HepG2 (cell line): ENCODE data around the gene RBM47. TPM values are rescaled to one million over a fixed set of nuclear protein-coding genes. Genes with fewer than 3 reads are reported as not detected.

Experiments
- AGO1 ChIP-seq: fragments of 200-400 bp; formaldehyde crosslinking; IDR thresholded peaks from 2 replicates; pipeline ENCODE4 v1.6.1; 2017; ENCODE audit warnings: mild to moderate bottlenecking, low read depth, low read length, moderate library complexity; ENCODE audit not compliant: poor library complexity, severe bottlenecking
- BRD4 ChIP-seq: sonication (generic); formaldehyde crosslinking; IDR thresholded peaks from 2 replicates; pipeline ENCODE4 v1.4.0; 2020; ENCODE audit warnings: missing genetic modification reagents
- FOXC1 ChIP-seq: sonication (generic); formaldehyde crosslinking; IDR thresholded peaks from 2 replicates; pipeline ENCODE4 v1.8.0; 2022; ENCODE audit warnings: mild to moderate bottlenecking, missing genetic modification reagents, borderline replicate concordance
- JUNB ChIP-seq: sonication (generic); formaldehyde crosslinking; IDR thresholded peaks from 2 replicates; pipeline ENCODE4 v1.8.0; 2022; ENCODE audit warnings: missing genetic modification reagents, mild to moderate bottlenecking, borderline replicate concordance
- SMYD3 ChIP-seq: sonication (generic); formaldehyde crosslinking; IDR thresholded peaks from 2 replicates; pipeline ENCODE4 v1.8.1; 2023; ENCODE audit warnings: mild to moderate bottlenecking, missing genetic modification reagents
- TGIF2 ChIP-seq: IDR thresholded peaks from 2 replicates; pipeline ENCODE4 v1.6.1; 2016; ENCODE audit warnings: control low read depth, missing compliant biosample characterization
- ZKSCAN8 ChIP-seq: IDR thresholded peaks from 2 replicates; pipeline ENCODE4 v1.6.1; 2016; ENCODE audit warnings: borderline replicate concordance, missing genetic modification reagents, missing compliant biosample characterization
- polyA plus RNA-seq, 8 experiments: library from polyadenylated mRNA; depleted of rRNA in 3 of 8; stranded (reverse) in 7 of 8; unstranded in 1 of 8; fragments of >200 nt; fragmentation: Illumina TruSeq in 4 of 8; extraction: Trizol in 4 of 8; gene quantifications; 2 replicates each; pipeline versions ENCODE4 v1.2.1 to v1.2.3, GENCODE V29; 2011 to 2016; ENCODE audit warnings: low read depth in 4 of 8, missing spikeins in 1 of 8, mixed read lengths in 1 of 8; ENCODE audit not compliant: insufficient read depth in 1 of 8
- total RNA-seq, 5 experiments: library from RNA; depleted of rRNA; stranded (reverse); fragments of >200 nt; fragmentation: Illumina TruSeq; extraction: Trizol; gene quantifications; 2 replicates each; pipeline ENCODE4 v1.2.3, GENCODE V29; 2016; ENCODE audit warnings: low read depth in 1 of 5
- TF ChIP-seq, protein P1 (sequence below), 2 experiments: fragments of 450-650 bp in 1 of 2; sonication (generic) in 1 of 2; formaldehyde crosslinking in 1 of 2; IDR thresholded peaks; 2 replicates each; pipeline versions ENCODE4 v1.6.1 to v1.8.0; 2016 to 2022; ENCODE audit warnings: antibody characterized with exemption in 1 of 2, mild to moderate bottlenecking in 1 of 2, missing genetic modification reagents in 1 of 2
- TF ChIP-seq, protein P2 (sequence below): sonication (generic); formaldehyde crosslinking; IDR thresholded peaks from 2 replicates; pipeline ENCODE4 v1.5.1; 2020; ENCODE audit warnings: mild to moderate bottlenecking, moderate library complexity, missing genetic modification reagents

RBM47 gene
- total and polyA plus RNA-seq, 2 of the 13 experiments (the other 11 are each of a cell fraction or from before 2014, with no cell fraction given), result 1.2 to 2.5 TPM

DNA sequence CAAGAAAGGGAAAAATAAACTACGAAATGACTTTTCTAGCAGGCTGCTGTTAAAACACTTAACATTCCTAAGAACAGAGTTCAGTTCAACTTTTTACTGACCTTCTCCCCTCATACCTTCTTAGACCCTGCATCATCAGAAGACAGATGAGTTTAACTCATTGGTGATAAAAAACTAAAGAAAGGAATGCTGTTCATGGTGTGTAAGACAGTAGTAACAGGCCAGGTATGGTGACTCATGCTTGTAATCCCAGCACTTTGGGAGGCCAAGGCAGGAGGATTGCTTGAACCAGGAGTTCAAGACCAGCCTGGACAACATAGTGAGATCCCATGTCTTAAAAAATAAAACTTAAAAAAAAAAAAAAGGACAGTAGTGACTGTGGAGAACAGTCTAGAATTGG lies 16.2 kb downstream of the RBM47 start (continued):
- TF ChIP-seq, protein P1, sequence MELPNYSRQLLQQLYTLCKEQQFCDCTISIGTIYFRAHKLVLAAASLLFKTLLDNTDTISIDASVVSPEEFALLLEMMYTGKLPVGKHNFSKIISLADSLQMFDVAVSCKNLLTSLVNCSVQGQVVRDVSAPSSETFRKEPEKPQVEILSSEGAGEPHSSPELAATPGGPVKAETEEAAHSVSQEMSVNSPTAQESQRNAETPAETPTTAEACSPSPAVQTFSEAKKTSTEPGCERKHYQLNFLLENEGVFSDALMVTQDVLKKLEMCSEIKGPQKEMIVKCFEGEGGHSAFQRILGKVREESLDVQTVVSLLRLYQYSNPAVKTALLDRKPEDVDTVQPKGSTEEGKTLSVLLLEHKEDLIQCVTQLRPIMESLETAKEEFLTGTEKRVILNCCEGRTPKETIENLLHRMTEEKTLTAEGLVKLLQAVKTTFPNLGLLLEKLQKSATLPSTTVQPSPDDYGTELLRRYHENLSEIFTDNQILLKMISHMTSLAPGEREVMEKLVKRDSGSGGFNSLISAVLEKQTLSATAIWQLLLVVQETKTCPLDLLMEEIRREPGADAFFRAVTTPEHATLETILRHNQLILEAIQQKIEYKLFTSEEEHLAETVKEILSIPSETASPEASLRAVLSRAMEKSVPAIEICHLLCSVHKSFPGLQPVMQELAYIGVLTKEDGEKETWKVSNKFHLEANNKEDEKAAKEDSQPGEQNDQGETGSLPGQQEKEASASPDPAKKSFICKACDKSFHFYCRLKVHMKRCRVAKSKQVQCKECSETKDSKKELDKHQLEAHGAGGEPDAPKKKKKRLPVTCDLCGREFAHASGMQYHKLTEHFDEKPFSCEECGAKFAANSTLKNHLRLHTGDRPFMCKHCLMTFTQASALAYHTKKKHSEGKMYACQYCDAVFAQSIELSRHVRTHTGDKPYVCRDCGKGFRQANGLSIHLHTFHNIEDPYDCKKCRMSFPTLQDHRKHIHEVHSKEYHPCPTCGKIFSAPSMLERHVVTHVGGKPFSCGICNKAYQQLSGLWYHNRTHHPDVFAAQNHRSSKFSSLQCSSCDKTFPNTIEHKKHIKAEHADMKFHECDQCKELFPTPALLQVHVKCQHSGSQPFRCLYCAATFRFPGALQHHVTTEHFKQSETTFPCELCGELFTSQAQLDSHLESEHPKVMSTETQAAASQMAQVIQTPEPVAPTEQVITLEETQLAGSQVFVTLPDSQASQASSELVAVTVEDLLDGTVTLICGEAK (IDR thresholded peaks at IDR 0.05), result no peak
- TF ChIP-seq, protein P1 (CRISPR knock-in tag; IDR thresholded peaks at IDR 0.05), result no peak
- TF ChIP-seq SMYD3 (no peak), AGO1 (no peak), ZKSCAN8 (CRISPR knock-in tag) (no peak), TGIF2 (CRISPR knock-in tag) (no peak), BRD4 (CRISPR knock-in tag) (no peak), JUNB (CRISPR knock-in tag) (no peak), FOXC1 (CRISPR knock-in tag) (no peak)
- TF ChIP-seq, protein P2, sequence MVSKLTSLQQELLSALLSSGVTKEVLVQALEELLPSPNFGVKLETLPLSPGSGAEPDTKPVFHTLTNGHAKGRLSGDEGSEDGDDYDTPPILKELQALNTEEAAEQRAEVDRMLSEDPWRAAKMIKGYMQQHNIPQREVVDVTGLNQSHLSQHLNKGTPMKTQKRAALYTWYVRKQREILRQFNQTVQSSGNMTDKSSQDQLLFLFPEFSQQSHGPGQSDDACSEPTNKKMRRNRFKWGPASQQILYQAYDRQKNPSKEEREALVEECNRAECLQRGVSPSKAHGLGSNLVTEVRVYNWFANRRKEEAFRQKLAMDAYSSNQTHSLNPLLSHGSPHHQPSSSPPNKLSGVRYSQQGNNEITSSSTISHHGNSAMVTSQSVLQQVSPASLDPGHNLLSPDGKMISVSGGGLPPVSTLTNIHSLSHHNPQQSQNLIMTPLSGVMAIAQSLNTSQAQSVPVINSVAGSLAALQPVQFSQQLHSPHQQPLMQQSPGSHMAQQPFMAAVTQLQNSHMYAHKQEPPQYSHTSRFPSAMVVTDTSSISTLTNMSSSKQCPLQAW, result no peak
